ENCODE results near the gene ERP44. TPM values are rescaled to one million over a fixed set of nuclear protein-coding genes. Genes with fewer than 3 reads are reported as not detected.

The ERP44 gene
- total RNA-seq, 1 experiment from 2014 or later = 9.4 TPM

- H3K36me3 ChIP-seq (ENCODE audit: control insufficient read depth in 1 of 2, insufficient read depth in 2 of 2, low read length in 2 of 2) = no peaks in the 10 kb centered on the region
- H3K27me3 ChIP-seq (ENCODE audit: insufficient read depth, low read length) = no peaks in the 10 kb centered on the region
- no peak overlapping the region for H3K4me2 ChIP-seq (ENCODE audit: low read length)
- ChIA-PET CTCF (no interaction called here), POLR2A (no interaction called here), RAD21 (ENCODE audit: low non-redundant PET in 1 of 2, low total read pairs in 2 of 2, uncharacterized antibody in 2 of 2, unreplicated experiment in 2 of 2) (no interaction called here)
- no peak for ATAC-seq
- H3K79me2 ChIP-seq (ENCODE audit: insufficient read depth, low read length) = peaks cover 13% of the 10 kb centered on the region
- no TSS peak for BruUV-seq (replicated peaks)
- no peak overlapping the region for H3K4me3 ChIP-seq (replicated peaks in 1 of 2; ENCODE audit: low read depth in 1 of 2, low read length in 2 of 2)
- H2AFZ ChIP-seq (ENCODE audit: low read depth, low read length, poor library complexity, severe bottlenecking) = no peak overlapping the region
- H3K27ac ChIP-seq (ENCODE audit: low read depth, low read length) = no peak overlapping the region
- no peaks in the 10 kb centered on the region for H3K9me3 ChIP-seq (ENCODE audit: control insufficient read depth in 1 of 2, insufficient read depth in 1 of 2, low read depth in 1 of 2, low read length in 2 of 2)
- no peak overlapping the region for H3K9ac ChIP-seq (ENCODE audit: low read length)
- H4K20me1 ChIP-seq (ENCODE audit: insufficient read depth) = peaks cover 3% of the 10 kb centered on the region; the same call in 1 of the 2 replicates
- intact Hi-C loops (cut with micrococcal nuclease) = no loop called here
- no peaks in the 10 kb centered on the region for H3K4me1 ChIP-seq (ENCODE audit: control insufficient read depth in 1 of 2, insufficient read depth in 2 of 2, low read length in 2 of 2)
- no peak for DNase-seq (ENCODE audit: low read depth, low spot score)
- TF ChIP-seq EZH2phosphoT487 (IDR thresholded peaks at IDR 0.05; ENCODE audit: borderline replicate concordance) = no peak
- no peak for TF ChIP-seq SRF (IDR thresholded peaks at IDR 0.05; ENCODE audit: low read depth)
- TF ChIP-seq, protein P1, sequence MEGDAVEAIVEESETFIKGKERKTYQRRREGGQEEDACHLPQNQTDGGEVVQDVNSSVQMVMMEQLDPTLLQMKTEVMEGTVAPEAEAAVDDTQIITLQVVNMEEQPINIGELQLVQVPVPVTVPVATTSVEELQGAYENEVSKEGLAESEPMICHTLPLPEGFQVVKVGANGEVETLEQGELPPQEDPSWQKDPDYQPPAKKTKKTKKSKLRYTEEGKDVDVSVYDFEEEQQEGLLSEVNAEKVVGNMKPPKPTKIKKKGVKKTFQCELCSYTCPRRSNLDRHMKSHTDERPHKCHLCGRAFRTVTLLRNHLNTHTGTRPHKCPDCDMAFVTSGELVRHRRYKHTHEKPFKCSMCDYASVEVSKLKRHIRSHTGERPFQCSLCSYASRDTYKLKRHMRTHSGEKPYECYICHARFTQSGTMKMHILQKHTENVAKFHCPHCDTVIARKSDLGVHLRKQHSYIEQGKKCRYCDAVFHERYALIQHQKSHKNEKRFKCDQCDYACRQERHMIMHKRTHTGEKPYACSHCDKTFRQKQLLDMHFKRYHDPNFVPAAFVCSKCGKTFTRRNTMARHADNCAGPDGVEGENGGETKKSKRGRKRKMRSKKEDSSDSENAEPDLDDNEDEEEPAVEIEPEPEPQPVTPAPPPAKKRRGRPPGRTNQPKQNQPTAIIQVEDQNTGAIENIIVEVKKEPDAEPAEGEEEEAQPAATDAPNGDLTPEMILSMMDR (IDR thresholded peaks at IDR 0.05 in 2 of 3, conservative IDR thresholded peaks at IDR 0.05 in 1 of 3; ENCODE audit: borderline replicate concordance in 1 of 3, insufficient read depth in 1 of 3, low read depth in 2 of 3, low read length in 2 of 3) = no peak
- no peak for TF ChIP-seq CBX3 (IDR thresholded peaks at IDR 0.05; ENCODE audit: low read depth)
- no peak for TF ChIP-seq EZH2 (IDR thresholded peaks at IDR 0.05)
- TF ChIP-seq CEBPB (IDR thresholded peaks at IDR 0.05; ENCODE audit: low read depth) = no peak
- no peak for TF ChIP-seq SIN3A (IDR thresholded peaks at IDR 0.05; ENCODE audit: low read depth)
- no peak for TF ChIP-seq ATF3 (IDR thresholded peaks at IDR 0.05)
- TF ChIP-seq ZFX (IDR thresholded peaks at IDR 0.05) = no peak
- no peak for TF ChIP-seq POLR2A (IDR thresholded peaks at IDR 0.05; ENCODE audit: borderline replicate concordance, extremely low read depth, insufficient read depth, insufficient read length)
- TF ChIP-seq YY1 (IDR thresholded peaks at IDR 0.05; ENCODE audit: extremely low read depth, insufficient replicate concordance, low read depth, low read length) = no peak
- TF ChIP-seq TCF7L2 (IDR thresholded peaks at IDR 0.05; ENCODE audit: borderline replicate concordance, extremely low read depth, insufficient read depth, insufficient read length) = no peak
- H3K9me2 ChIP-seq (ENCODE audit: insufficient read depth) = no peaks in the 10 kb centered on the region
These were observed 33.8 kb downstream of the ERP44 start for GRCh38 chr9:100064872-100065581.

Data from HCT116 (cell line).